GDM1 (cell line): ENCODE data around the gene CFAP100.

Source experiments
- DNase-seq: peaks from one replicate; lab custom pipeline; 2025; lab: John Stamatoyannopoulos, UW

Gene CFAP100

GRCh38 chr3:126463521-126463920, 68.8 kb downstream of the CFAP100 start:
- DNase-seq, result no peak

- DNase-seq, result no peak
These were observed 69.4 kb downstream of the CFAP100 start for GRCh38 chr3:126464093-126464492.

GRCh38 chr3:126464494-126464893, 69.8 kb downstream of the CFAP100 start:
- DNase-seq, result no peak

- DNase-seq, result no peak
These were observed 70.3 kb downstream of the CFAP100 start for GRCh38 chr3:126464997-126465396.

- no peak for DNase-seq
These were observed 71.3 kb downstream of the CFAP100 start for GRCh38 chr3:126465928-126466544.

- DNase-seq, result no peak
These were observed 72.3 kb downstream of the CFAP100 start for GRCh38 chr3:126466886-126467610.

- no peak for DNase-seq
These were observed 72.9 kb downstream of the CFAP100 start for GRCh38 chr3:126467611-126467955.

- no peak for DNase-seq
These were observed 73.6 kb downstream of the CFAP100 start for GRCh38 chr3:126468028-126468891.

GRCh38 chr3:126469479-126469878, 74.8 kb downstream of the CFAP100 start:
- no peak for DNase-seq

GRCh38 chr3:126472277-126473006, 77.7 kb downstream of the CFAP100 start:
- peak; percentile 7 for DNase-seq

- no peak for DNase-seq
These were observed 78.8 kb downstream of the CFAP100 start for GRCh38 chr3:126473292-126474168.

- no peak for DNase-seq
These were observed 80.0 kb downstream of the CFAP100 start for GRCh38 chr3:126474498-126475412.

GRCh38 chr3:126475413-126476114, 80.9 kb downstream of the CFAP100 start, which contains the start of gene ZXDC:
Gene ZXDC, minus strand, starts transcription at chr3:126475891. Its CDS starts 26 bp downstream, at chr3:126475865.
- peak; percentile 96 for DNase-seq

GRCh38 chr3:126476166-126477060, 81.7 kb downstream of the CFAP100 start:
- peak; percentile 43 for DNase-seq

GRCh38 chr3:126477061-126477380, 82.3 kb downstream of the CFAP100 start:
- no peak for DNase-seq

- DNase-seq, result no peak
These were observed 84.0 kb downstream of the CFAP100 start for GRCh38 chr3:126478581-126479310.

GRCh38 chr3:126479642-126480041, 84.9 kb downstream of the CFAP100 start:
- no peak for DNase-seq

- DNase-seq, result no peak
These were observed 85.5 kb downstream of the CFAP100 start for GRCh38 chr3:126480206-126480605.
